HCT116 (cell line): ENCODE results near the gene EML4. TPM values are rescaled to one million over a fixed set of nuclear protein-coding genes. Genes with fewer than 3 reads are reported as not detected.

Experiments
- ATAC-seq: fragments of 200-7000 bp; cut with Tn5 transposase; 2 replicates; pipeline ENCODE4 v1.9.1; 2020; ENCODE audit warnings: mild to moderate bottlenecking, moderate library complexity
- BruUV-seq: library from RNA; stranded (reverse); fragments of 400-500 nt; replicated peaks from 2 replicates; lab custom pipeline; 2021; lab: Mats Ljungman, UMichigan
- CTCF ChIA-PET: fragments of 300-600 bp; sonication (Branson Sonifier 250); formaldehyde crosslinking; loops from one replicate; lab custom pipeline; 2021; ENCODE audit warnings: antibody characterized with exemption; lab: Charles Lee
- POLR2A ChIA-PET: fragments of 300-600, 350-600 bp; sonication (Branson Sonifier 250); formaldehyde crosslinking; loops from one replicate; lab custom pipeline; 2021; ENCODE audit warnings: antibody characterized with exemption; lab: Charles Lee
- RAD21 ChIA-PET, 2 experiments: fragments of 300-600 bp; sonication (Branson Sonifier 250); formaldehyde crosslinking; loops; one replicate each; lab custom pipeline; 2023; ENCODE audit warnings: low total read pairs in 2 of 2; ENCODE audit not compliant: uncharacterized antibody in 2 of 2, unreplicated experiment in 2 of 2, low non-redundant PET in 1 of 2; lab: Charles Lee
- DNase-seq: peaks from one replicate; pipeline ENCODE4 v3.0.0-alpha.2; 2010; ENCODE audit warnings: low read depth, low spot score
- H2AFZ ChIP-seq: fragments of 200-600 bp; shearing (Covaris generic), sonication (generic); 2 replicates; pipeline ENCODE4 v1.6.1; 2017; ENCODE audit warnings: low read depth, mixed run types, mixed read lengths, antibody characterized with exemption, low read length; ENCODE audit not compliant: poor library complexity, severe bottlenecking
- H3K27ac ChIP-seq: 2 replicates; pipeline ENCODE4 v1.5.1; 2012; ENCODE audit warnings: low read depth, low read length
- H3K27me3 ChIP-seq: fragments of 200-600 bp; sonication (generic); 2 replicates; pipeline ENCODE4 v1.6.1; 2016; ENCODE audit warnings: mixed run types, low read length, mixed read lengths; ENCODE audit not compliant: insufficient read depth
- H3K36me3 ChIP-seq, 2 experiments: fragments of 200-500 bp in 1 of 2; fragments of 200-600 bp in 1 of 2; sonication (Bioruptor generic) in 1 of 2; sonication (generic) in 1 of 2; 2 replicates each; pipeline versions ENCODE4 v1.5.1 to v1.6.1; 2014 to 2016; ENCODE audit warnings: low read length in 2 of 2, inconsistent platforms in 1 of 2, mixed read lengths in 1 of 2, mixed run types in 1 of 2; ENCODE audit not compliant: insufficient read depth in 2 of 2, control insufficient read depth in 1 of 2
- H3K4me1 ChIP-seq, 2 experiments: fragments of 200-600 bp in 1 of 2; sonication (generic) in 1 of 2; 2 replicates each; pipeline versions ENCODE4 v1.5.1 to v1.6.1; 2012 to 2017; ENCODE audit warnings: low read length in 2 of 2, inconsistent platforms in 1 of 2, mild to moderate bottlenecking in 1 of 2, mixed read lengths in 1 of 2, mixed run types in 1 of 2, moderate library complexity in 1 of 2; ENCODE audit not compliant: insufficient read depth in 2 of 2, control insufficient read depth in 1 of 2
- H3K4me2 ChIP-seq: fragments of 200-600 bp; sonication (generic); 2 replicates; pipeline ENCODE4 v1.6.1; 2017; ENCODE audit warnings: mixed run types, low read length, mixed read lengths
- H3K4me3 ChIP-seq, 2 experiments: fragments of 200-600 bp in 1 of 2; sonication (generic) in 1 of 2; replicated peaks in 1 of 2; 2 replicates each; pipeline ENCODE4 v1.5.1; 2011 to 2016; ENCODE audit warnings: low read length in 2 of 2, control low read depth in 1 of 2, low read depth in 1 of 2, mild to moderate bottlenecking in 1 of 2, mixed read lengths in 1 of 2, mixed run types in 1 of 2
- H3K79me2 ChIP-seq: fragments of 200-600 bp; sonication (generic); 2 replicates; pipeline ENCODE4 v1.6.1; 2017; ENCODE audit warnings: mild to moderate bottlenecking, mixed run types, low read length, moderate library complexity, mixed read lengths; ENCODE audit not compliant: insufficient read depth
- H3K9ac ChIP-seq: fragments of 200-600 bp; sonication (generic); 2 replicates; pipeline ENCODE4 v1.6.1; 2016; ENCODE audit warnings: low read length, mixed read lengths
- H3K9me2 ChIP-seq: fragments of 200-600 bp; sonication (generic), shearing (Covaris generic); 2 replicates; pipeline ENCODE4 v1.6.1; 2017; ENCODE audit warnings: mixed run types, mild to moderate bottlenecking, moderate library complexity; ENCODE audit not compliant: insufficient read depth
- H3K9me3 ChIP-seq, 2 experiments: fragments of 200-500 bp in 1 of 2; fragments of 200-600 bp in 1 of 2; sonication (Bioruptor generic) in 1 of 2; sonication (generic) in 1 of 2; 2 replicates each; pipeline ENCODE4 v1.6.1; 2014 to 2017; ENCODE audit warnings: low read length in 2 of 2, mixed read lengths in 2 of 2, inconsistent platforms in 1 of 2, low read depth in 1 of 2, mild to moderate bottlenecking in 1 of 2, mixed run types in 1 of 2, moderate library complexity in 1 of 2; ENCODE audit not compliant: control insufficient read depth in 1 of 2, insufficient read depth in 1 of 2
- H4K20me1 ChIP-seq: fragments of 200-600 bp; sonication (generic), shearing (Covaris generic); 2 replicates; pipeline ENCODE4 v1.6.1; 2017; ENCODE audit warnings: mixed run types, mild to moderate bottlenecking, moderate library complexity; ENCODE audit not compliant: insufficient read depth
- CBX3 ChIP-seq: IDR thresholded peaks from 2 replicates; pipeline ENCODE4 v1.6.1; 2012; ENCODE audit warnings: low read depth
- EZH2 ChIP-seq: fragments of 200-600 bp; sonication (generic); IDR thresholded peaks from 2 replicates; pipeline ENCODE4 v1.6.1; 2017; ENCODE audit warnings: antibody characterized with exemption, mixed run types
- EZH2phosphoT487 ChIP-seq: fragments of 200-600 bp; IDR thresholded peaks from 2 replicates; pipeline ENCODE4 v1.6.1; 2018; ENCODE audit warnings: antibody characterized with exemption, borderline replicate concordance
- FOSL1 ChIP-seq: IDR thresholded peaks from 2 replicates; pipeline ENCODE4 v1.6.1; 2012; ENCODE audit warnings: low read depth
- JUND ChIP-seq: IDR thresholded peaks from 2 replicates; pipeline ENCODE4 v1.6.1; 2012
- SIN3A ChIP-seq: IDR thresholded peaks from 2 replicates; pipeline ENCODE4 v1.6.1; 2012; ENCODE audit warnings: low read depth
- SRF ChIP-seq: IDR thresholded peaks from 2 replicates; pipeline ENCODE4 v1.6.1; 2012; ENCODE audit warnings: low read depth
- ZFX ChIP-seq: fragments of 450-650 bp; IDR thresholded peaks from 2 replicates; pipeline ENCODE4 v1.6.1; 2017
- ZNF274 ChIP-seq: fragments of 200-500 bp; sonication (Bioruptor generic); IDR thresholded peaks from 2 replicates; pipeline ENCODE4 v1.6.1; 2014; ENCODE audit warnings: mild to moderate bottlenecking, low read depth, low read length, inconsistent platforms
- intact Hi-C: fragments of 100-400 bp; cut with micrococcal nuclease; formaldehyde crosslinking; loops from 2 replicates; pipeline ENCODE4 v1.10.0; 2022
- total RNA-seq: library from RNA; stranded (reverse); gene quantifications from one replicate; pipeline ENCODE4 v1.2.1, GENCODE V29; 2021; ENCODE audit not compliant: unreplicated experiment
- TF ChIP-seq, protein P1 (sequence below): IDR thresholded peaks from 2 replicates; pipeline ENCODE4 v1.6.1; 2012
- TF ChIP-seq, protein P2 (sequence below): IDR thresholded peaks from 2 replicates; pipeline ENCODE4 v1.6.1; 2012; ENCODE audit warnings: low read depth
- TF ChIP-seq, protein P3 (sequence below): IDR thresholded peaks from 2 replicates; pipeline ENCODE4 v1.6.1; 2012

The EML4 gene
- total RNA-seq, 1 experiment from 2014 or later = 53.5 TPM

DNA sequence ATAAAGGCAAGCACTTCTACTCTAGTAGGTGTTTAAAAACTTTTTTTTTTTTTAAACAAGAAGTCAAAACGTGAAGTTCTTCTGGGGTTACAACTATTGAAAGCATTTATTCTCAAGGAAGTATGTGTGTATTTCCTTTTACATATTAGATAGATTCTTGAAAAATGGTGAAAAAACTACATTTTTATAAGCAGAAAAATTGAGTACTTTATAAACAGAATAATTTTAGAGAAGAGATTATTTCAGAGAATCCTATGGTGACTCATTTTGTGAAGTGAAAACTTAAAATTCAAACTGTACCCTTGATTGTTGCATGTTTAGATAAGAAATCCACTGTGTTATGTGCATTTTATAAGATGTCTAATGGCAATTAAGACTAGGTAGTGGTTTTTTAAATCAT lies 2.9 kb downstream of the EML4 start:
- ATAC-seq (no peak), DNase-seq (no peak)
- no peaks in the 10 kb centered on the region for H3K27me3 ChIP-seq
- H2AFZ ChIP-seq = no peak overlapping the region
- H3K36me3 ChIP-seq = no peaks in the 10 kb centered on the region
- no peak overlapping the region for H3K4me2 ChIP-seq
- H3K79me2 ChIP-seq = peaks cover 67% of the 10 kb centered on the region
- no peaks in the 10 kb centered on the region for H3K9me2 ChIP-seq
- no peak overlapping the region for H3K9ac ChIP-seq
- H3K4me3 ChIP-seq = no peak overlapping the region
- H3K9me3 ChIP-seq = no peaks in the 10 kb centered on the region
- ChIA-PET RAD21 (no interaction called here), CTCF (no interaction called here), POLR2A (no interaction called here)
- TF ChIP-seq, protein P1, sequence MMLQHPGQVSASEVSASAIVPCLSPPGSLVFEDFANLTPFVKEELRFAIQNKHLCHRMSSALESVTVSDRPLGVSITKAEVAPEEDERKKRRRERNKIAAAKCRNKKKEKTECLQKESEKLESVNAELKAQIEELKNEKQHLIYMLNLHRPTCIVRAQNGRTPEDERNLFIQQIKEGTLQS = no peak
- no peak for TF ChIP-seq CBX3
- no peak for TF ChIP-seq JUND
- no peak for TF ChIP-seq SRF
- no peak for TF ChIP-seq ZFX
- no peak for TF ChIP-seq FOSL1
- no peak for TF ChIP-seq EZH2
- TF ChIP-seq, protein P2, sequence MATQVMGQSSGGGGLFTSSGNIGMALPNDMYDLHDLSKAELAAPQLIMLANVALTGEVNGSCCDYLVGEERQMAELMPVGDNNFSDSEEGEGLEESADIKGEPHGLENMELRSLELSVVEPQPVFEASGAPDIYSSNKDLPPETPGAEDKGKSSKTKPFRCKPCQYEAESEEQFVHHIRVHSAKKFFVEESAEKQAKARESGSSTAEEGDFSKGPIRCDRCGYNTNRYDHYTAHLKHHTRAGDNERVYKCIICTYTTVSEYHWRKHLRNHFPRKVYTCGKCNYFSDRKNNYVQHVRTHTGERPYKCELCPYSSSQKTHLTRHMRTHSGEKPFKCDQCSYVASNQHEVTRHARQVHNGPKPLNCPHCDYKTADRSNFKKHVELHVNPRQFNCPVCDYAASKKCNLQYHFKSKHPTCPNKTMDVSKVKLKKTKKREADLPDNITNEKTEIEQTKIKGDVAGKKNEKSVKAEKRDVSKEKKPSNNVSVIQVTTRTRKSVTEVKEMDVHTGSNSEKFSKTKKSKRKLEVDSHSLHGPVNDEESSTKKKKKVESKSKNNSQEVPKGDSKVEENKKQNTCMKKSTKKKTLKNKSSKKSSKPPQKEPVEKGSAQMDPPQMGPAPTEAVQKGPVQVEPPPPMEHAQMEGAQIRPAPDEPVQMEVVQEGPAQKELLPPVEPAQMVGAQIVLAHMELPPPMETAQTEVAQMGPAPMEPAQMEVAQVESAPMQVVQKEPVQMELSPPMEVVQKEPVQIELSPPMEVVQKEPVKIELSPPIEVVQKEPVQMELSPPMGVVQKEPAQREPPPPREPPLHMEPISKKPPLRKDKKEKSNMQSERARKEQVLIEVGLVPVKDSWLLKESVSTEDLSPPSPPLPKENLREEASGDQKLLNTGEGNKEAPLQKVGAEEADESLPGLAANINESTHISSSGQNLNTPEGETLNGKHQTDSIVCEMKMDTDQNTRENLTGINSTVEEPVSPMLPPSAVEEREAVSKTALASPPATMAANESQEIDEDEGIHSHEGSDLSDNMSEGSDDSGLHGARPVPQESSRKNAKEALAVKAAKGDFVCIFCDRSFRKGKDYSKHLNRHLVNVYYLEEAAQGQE = no peak
- TF ChIP-seq ZNF274 = no peak
- TF ChIP-seq EZH2phosphoT487 = no peak
- TF ChIP-seq, protein P3, sequence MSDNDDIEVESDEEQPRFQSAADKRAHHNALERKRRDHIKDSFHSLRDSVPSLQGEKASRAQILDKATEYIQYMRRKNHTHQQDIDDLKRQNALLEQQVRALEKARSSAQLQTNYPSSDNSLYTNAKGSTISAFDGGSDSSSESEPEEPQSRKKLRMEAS = no peak
- TF ChIP-seq SIN3A = no peak
- H3K27ac ChIP-seq = no peak overlapping the region
- intact Hi-C loops = no loop called here
- BruUV-seq = no TSS peak
- H4K20me1 ChIP-seq = peaks cover 3% of the 10 kb centered on the region; the same call in 1 of the 2 replicates
- peaks cover 7 to 27% of the 10 kb centered on the region in 2 experiments for H3K4me1 ChIP-seq
